ENCODE results near the gene UCK2. TPM values are rescaled to one million over a fixed set of nuclear protein-coding genes. Genes with fewer than 3 reads are reported as not detected.

The UCK2 gene
- polyA plus RNA-seq, 1 donor: 22.5 TPM

DNA sequence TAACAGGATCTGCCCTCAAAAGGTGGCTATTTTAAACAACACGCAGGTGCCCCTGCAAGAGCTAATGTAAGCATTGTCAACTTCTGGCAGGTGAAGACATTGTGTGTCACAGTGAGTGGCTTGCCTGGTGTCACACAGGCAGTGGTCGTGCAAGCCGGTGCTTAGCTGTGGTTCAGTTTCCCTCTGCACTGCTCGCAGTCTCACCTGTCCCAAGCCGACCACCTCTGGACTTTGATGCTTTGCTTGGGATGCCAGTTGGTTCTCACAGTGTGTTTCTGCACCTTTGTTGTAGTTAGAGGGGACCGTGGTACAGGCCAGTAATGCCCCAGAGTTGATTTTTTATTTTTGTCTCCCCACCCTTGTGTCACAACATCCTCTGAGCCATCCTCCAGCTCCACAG lies 85.2 kb downstream of the UCK2 start:
- no peaks in the 10 kb centered on the region for H3K27me3 ChIP-seq (ENCODE audit: control insufficient read depth, insufficient read depth, low read length)
- H3K4me1 ChIP-seq (ENCODE audit: control insufficient read depth, insufficient read depth, low read length): peaks cover 18% of the 10 kb centered on the region
- no peak overlapping the region for H3K4me3 ChIP-seq (ENCODE audit: low read length)
- DNase-seq: no peak
- H3K27ac ChIP-seq (ENCODE audit: low read length): no peak overlapping the region
- peaks cover 15% of the 10 kb centered on the region for H3K36me3 ChIP-seq (ENCODE audit: control insufficient read depth, insufficient read depth, low read length)
- no peaks in the 10 kb centered on the region for H3K9me3 ChIP-seq (ENCODE audit: control insufficient read depth, low read depth, low read length)
- no CpG with 5 or more reads among the region's 6 CpGs for WGBS (ENCODE audit: insufficient coverage, low lambda C conversion rate)

GRCh38 chr1:165914136-165914798 lies 86.9 kb downstream of the UCK2 start:
- Histone ChIP-seq H3K9me3 (ENCODE audit: control insufficient read depth, low read depth, low read length) (no peaks in the 10 kb centered on the region), H3K27ac (ENCODE audit: low read length) (no peak overlapping the region), H3K36me3 (ENCODE audit: control insufficient read depth, insufficient read depth, low read length) (peaks cover 2% of the 10 kb centered on the region), H3K4me3 (ENCODE audit: low read length) (no peak overlapping the region), H3K4me1 (ENCODE audit: control insufficient read depth, insufficient read depth, low read length) (peaks cover 18% of the 10 kb centered on the region), H3K27me3 (ENCODE audit: control insufficient read depth, insufficient read depth, low read length) (no peaks in the 10 kb centered on the region)
- DNase-seq: peak; percentile 62 to 69
- WGBS (ENCODE audit: insufficient coverage, low lambda C conversion rate): 0% methylated on average over 1 of the region's 4 CpGs

GRCh38 chr1:165915480-165915879 lies 88.1 kb downstream of the UCK2 start:
- no peak for DNase-seq
- Histone ChIP-seq H3K4me1 (ENCODE audit: control insufficient read depth, insufficient read depth, low read length) (peaks cover 12% of the 10 kb centered on the region), H3K36me3 (ENCODE audit: control insufficient read depth, insufficient read depth, low read length) (no peaks in the 10 kb centered on the region), H3K27ac (ENCODE audit: low read length) (no peak overlapping the region), H3K9me3 (ENCODE audit: control insufficient read depth, low read depth, low read length) (no peaks in the 10 kb centered on the region), H3K27me3 (ENCODE audit: control insufficient read depth, insufficient read depth, low read length) (no peaks in the 10 kb centered on the region), H3K4me3 (ENCODE audit: low read length) (no peak overlapping the region)
- no CpG with 5 or more reads among the region's 2 CpGs for WGBS (ENCODE audit: insufficient coverage, low lambda C conversion rate)

GRCh38 chr1:165915932-165916348 lies 88.5 kb downstream of the UCK2 start:
- Histone ChIP-seq H3K9me3 (ENCODE audit: control insufficient read depth, low read depth, low read length) (no peaks in the 10 kb centered on the region), H3K27ac (ENCODE audit: low read length) (no peak overlapping the region), H3K36me3 (ENCODE audit: control insufficient read depth, insufficient read depth, low read length) (no peaks in the 10 kb centered on the region), H3K4me3 (ENCODE audit: low read length) (no peak overlapping the region), H3K27me3 (ENCODE audit: control insufficient read depth, insufficient read depth, low read length) (no peaks in the 10 kb centered on the region), H3K4me1 (ENCODE audit: control insufficient read depth, insufficient read depth, low read length) (peaks cover 8% of the 10 kb centered on the region)
- WGBS (ENCODE audit: insufficient coverage, low lambda C conversion rate): no CpG with 5 or more reads among the region's 4 CpGs
- no peak for DNase-seq

- Histone ChIP-seq H3K4me1 (ENCODE audit: control insufficient read depth, insufficient read depth, low read length) (no peaks in the 10 kb centered on the region), H3K27me3 (ENCODE audit: control insufficient read depth, insufficient read depth, low read length) (no peaks in the 10 kb centered on the region), H3K9me3 (ENCODE audit: control insufficient read depth, low read depth, low read length) (no peaks in the 10 kb centered on the region), H3K4me3 (ENCODE audit: low read length) (no peak overlapping the region), H3K36me3 (ENCODE audit: control insufficient read depth, insufficient read depth, low read length) (no peaks in the 10 kb centered on the region), H3K27ac (ENCODE audit: low read length) (no peak overlapping the region)
- no CpG with 5 or more reads among the region's 4 CpGs for WGBS (ENCODE audit: insufficient coverage, low lambda C conversion rate)
- DNase-seq: no peak
These were observed 89.8 kb downstream of the UCK2 start for GRCh38 chr1:165917166-165917565.

DNA sequence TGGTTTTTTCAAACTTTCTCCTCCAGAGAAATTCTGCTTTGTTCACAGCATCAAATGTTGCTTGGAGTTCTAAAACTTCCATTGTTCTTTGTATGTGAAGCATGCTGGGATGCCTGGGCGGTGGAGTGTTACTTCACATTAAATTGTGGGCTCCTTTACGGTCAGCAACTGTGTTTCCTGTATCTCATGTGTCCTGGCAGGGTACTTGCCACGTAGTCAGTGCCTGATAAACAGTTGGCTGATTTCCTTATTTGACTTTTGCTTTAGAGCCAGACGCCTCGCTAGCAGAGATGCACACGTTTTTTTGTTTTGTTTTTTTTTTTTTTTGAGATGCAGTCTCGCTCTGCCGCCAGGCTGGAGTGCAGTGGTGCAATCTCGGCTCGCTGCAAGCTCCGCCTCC lies 96.7 kb downstream of the UCK2 start:
- Histone ChIP-seq H3K27ac (ENCODE audit: low read length) (no peak overlapping the region), H3K27me3 (ENCODE audit: control insufficient read depth, insufficient read depth, low read length) (no peaks in the 10 kb centered on the region), H3K4me1 (ENCODE audit: control insufficient read depth, insufficient read depth, low read length) (no peaks in the 10 kb centered on the region), H3K9me3 (ENCODE audit: control insufficient read depth, low read depth, low read length) (no peaks in the 10 kb centered on the region), H3K36me3 (ENCODE audit: control insufficient read depth, insufficient read depth, low read length) (no peaks in the 10 kb centered on the region), H3K4me3 (ENCODE audit: low read length) (no peak overlapping the region)
- no CpG with 5 or more reads among the region's 11 CpGs for WGBS (ENCODE audit: insufficient coverage, low lambda C conversion rate)
- no peak for DNase-seq

DNA sequence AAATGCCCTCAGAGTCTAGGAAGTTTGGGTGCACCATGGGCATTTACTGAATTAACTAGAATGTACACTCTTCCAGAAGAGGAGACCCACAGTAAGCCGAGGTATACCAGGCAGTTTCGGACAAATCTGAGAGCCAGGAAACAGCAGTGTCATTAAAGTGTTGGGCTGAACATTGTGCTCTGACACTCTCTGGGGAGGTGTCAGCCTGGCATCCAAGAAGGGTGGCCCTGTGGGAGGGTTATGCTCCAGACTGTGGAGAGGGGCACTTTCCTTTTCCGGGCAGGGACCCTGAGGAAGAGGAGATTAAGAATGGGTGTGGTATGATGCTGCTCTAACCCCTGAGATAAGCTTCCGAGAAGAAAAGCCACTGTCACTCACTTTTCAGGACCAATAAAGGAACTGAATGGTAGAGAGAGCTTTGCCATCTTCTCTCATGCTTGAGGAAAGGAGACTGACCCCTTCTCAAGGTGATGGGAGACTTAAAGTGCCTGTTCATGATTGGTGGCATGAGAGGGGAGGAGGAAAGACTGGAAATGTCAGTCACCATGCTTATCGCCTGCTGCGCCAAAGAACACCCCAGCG lies 98.2 kb downstream of the UCK2 start:
- no peak overlapping the region for H3K4me3 ChIP-seq (ENCODE audit: low read length)
- no peak overlapping the region for H3K27ac ChIP-seq (ENCODE audit: low read length)
- H3K27me3 ChIP-seq (ENCODE audit: control insufficient read depth, insufficient read depth, low read length): no peaks in the 10 kb centered on the region
- H3K36me3 ChIP-seq (ENCODE audit: control insufficient read depth, insufficient read depth, low read length): no peaks in the 10 kb centered on the region
- H3K9me3 ChIP-seq (ENCODE audit: control insufficient read depth, low read depth, low read length): no peaks in the 10 kb centered on the region
- H3K4me1 ChIP-seq (ENCODE audit: control insufficient read depth, insufficient read depth, low read length): no peaks in the 10 kb centered on the region
- WGBS (ENCODE audit: insufficient coverage, low lambda C conversion rate): 17% methylated on average over 1 of the region's 7 CpGs
- DNase-seq: no peak

- WGBS (ENCODE audit: insufficient coverage, low lambda C conversion rate): 100% methylated on average over 1 of the region's 2 CpGs
- Histone ChIP-seq H3K36me3 (ENCODE audit: control insufficient read depth, insufficient read depth, low read length) (no peaks in the 10 kb centered on the region), H3K27me3 (ENCODE audit: control insufficient read depth, insufficient read depth, low read length) (no peaks in the 10 kb centered on the region), H3K9me3 (ENCODE audit: control insufficient read depth, low read depth, low read length) (no peaks in the 10 kb centered on the region), H3K27ac (ENCODE audit: low read length) (no peak overlapping the region), H3K4me1 (ENCODE audit: control insufficient read depth, insufficient read depth, low read length) (no peaks in the 10 kb centered on the region), H3K4me3 (ENCODE audit: low read length) (no peak overlapping the region)
- DNase-seq: no peak
These were observed 99.8 kb downstream of the UCK2 start for GRCh38 chr1:165927169-165927568.

- peak; percentile 7 to 24 for DNase-seq
- Histone ChIP-seq H3K4me3 (ENCODE audit: low read length) (no peak overlapping the region), H3K9me3 (ENCODE audit: control insufficient read depth, low read depth, low read length) (no peaks in the 10 kb centered on the region), H3K36me3 (ENCODE audit: control insufficient read depth, insufficient read depth, low read length) (no peaks in the 10 kb centered on the region), H3K27me3 (ENCODE audit: control insufficient read depth, insufficient read depth, low read length) (no peaks in the 10 kb centered on the region), H3K27ac (ENCODE audit: low read length) (no peak overlapping the region), H3K4me1 (ENCODE audit: control insufficient read depth, insufficient read depth, low read length) (no peaks in the 10 kb centered on the region)
- 83% methylated on average over 1 of the region's 10 CpGs for WGBS (ENCODE audit: insufficient coverage, low lambda C conversion rate)
These were observed 100.8 kb downstream of the UCK2 start for GRCh38 chr1:165928075-165928731.

DNA sequence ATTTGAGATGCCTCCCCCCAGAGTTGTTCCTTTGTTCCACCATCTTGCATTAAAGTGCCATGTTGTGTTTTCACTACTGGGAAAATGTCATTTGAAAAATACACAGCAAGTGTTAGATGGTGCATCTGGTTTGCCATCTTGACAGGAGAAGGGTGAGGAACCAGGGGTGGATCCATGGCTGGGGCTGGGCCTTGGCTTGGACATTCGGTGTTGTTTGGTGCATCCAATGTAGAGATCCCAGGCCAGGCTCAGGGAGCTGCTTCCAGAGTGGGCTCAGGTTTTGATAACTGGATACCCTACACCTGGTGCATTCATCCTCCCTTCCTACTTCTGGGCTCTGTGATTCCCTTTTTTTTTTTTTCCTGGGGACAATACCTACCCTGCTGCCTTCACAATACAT lies 103.5 kb downstream of the UCK2 start:
- Histone ChIP-seq H3K36me3 (ENCODE audit: control insufficient read depth, insufficient read depth, low read length) (no peaks in the 10 kb centered on the region), H3K9me3 (ENCODE audit: control insufficient read depth, low read depth, low read length) (no peaks in the 10 kb centered on the region), H3K27ac (ENCODE audit: low read length) (no peak overlapping the region), H3K4me1 (ENCODE audit: control insufficient read depth, insufficient read depth, low read length) (no peaks in the 10 kb centered on the region), H3K27me3 (ENCODE audit: control insufficient read depth, insufficient read depth, low read length) (no peaks in the 10 kb centered on the region), H3K4me3 (ENCODE audit: low read length) (no peak overlapping the region)
- no peak for DNase-seq
- no CpG with 5 or more reads among the region's 1 CpG for WGBS (ENCODE audit: insufficient coverage, low lambda C conversion rate)

Measured in large intestine (tissue), 3 donors.